ENCODE measurements around the gene FOXD4L3. TPM values are rescaled to one million over a fixed set of nuclear protein-coding genes. Genes with fewer than 3 reads are reported as not detected.
"Not testable (repeated sequence)": the region's sequence is repeated elsewhere in the genome, so short reads cannot be mapped to it uniquely, and the experiment has no call there.

The FOXD4L3 gene
- total RNA-seq, 1 donor from 2014 or later: not detected

DNA sequence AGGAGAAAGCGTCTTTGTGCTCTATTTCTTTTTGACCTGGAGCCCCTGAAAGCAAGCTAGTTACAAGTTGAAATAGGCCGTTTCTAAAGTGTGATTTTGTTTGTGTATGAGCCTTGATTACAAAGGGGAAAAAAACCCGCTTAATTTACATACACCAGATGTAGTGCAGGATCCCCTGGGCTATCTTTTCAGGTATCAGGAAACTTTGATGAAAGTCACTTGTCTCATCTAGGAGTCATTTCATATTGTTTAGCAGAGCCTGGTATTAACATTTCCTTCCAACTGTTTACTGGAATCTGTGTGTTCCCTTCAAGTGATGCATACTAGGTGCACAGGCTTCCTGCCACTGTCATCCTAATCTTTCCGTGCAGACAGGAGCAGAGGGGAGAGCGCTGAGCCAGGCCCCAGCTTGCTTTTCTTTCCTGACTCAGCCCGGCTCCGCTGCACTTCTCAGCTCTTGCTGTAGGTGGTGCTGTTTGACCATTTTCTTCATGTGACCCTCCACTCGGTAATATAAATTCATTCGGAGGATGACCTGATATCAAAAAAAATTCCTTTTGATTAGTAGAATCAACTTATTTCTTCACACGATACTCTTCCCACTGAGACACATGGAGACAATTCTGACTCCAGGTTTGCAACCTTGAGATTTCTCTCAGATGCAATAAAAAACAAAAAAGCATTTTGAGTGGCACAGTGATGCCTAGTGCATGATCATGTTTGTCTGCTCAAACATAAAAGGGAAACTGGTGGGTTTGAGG, 39.8 kb downstream of the FOXD4L3 start:
- intact Hi-C loops (cut with DNase I); DNase-seq: not testable (repeated sequence)
- peak; percentile 93 for ATAC-seq (ENCODE audit: poor library complexity)

DNA sequence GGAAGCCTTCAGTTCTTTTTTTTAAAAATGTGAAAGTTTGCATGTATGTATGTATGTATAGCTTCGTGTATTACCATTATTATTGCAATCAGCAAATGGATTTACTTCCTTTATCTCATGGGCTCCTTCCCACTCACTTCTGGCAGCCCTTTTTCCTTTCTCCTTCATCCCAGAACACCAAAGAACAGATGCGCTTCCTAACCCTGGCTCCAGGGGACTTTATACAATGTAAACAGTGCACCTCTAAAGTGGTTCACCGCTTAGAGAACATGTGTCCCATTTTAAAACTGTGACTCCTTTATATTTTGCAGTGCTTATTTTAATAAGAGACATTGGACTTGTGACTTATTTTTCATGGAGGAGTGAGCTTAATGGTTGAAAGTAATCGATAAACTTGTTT, 40.6 kb downstream of the FOXD4L3 start:
- ATAC-seq (ENCODE audit: poor library complexity); DNase-seq; intact Hi-C loops (cut with DNase I): not testable (repeated sequence)

DNA sequence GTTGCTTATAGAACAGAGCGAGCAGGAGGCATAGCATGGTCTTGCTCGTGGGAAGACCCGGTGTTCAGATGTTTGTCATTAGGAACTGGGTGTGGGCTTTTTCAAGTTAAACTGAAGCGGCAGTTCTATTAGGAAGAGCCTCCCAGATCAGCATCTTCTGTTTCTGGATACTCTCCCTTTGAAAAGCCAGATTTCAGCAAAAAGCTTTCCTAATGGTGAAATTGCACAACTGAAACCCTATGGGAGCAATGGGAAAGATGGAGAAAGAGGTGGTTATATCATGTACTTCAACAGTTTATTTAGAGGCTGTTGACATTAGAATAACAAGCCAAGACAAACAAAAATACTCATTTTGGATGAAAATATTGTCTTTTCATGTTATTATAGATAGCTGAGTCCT, 41.3 kb downstream of the FOXD4L3 start:
- DNase-seq; intact Hi-C loops (cut with DNase I): not testable (repeated sequence)
- peak; percentile 52 for ATAC-seq (ENCODE audit: poor library complexity)

DNA sequence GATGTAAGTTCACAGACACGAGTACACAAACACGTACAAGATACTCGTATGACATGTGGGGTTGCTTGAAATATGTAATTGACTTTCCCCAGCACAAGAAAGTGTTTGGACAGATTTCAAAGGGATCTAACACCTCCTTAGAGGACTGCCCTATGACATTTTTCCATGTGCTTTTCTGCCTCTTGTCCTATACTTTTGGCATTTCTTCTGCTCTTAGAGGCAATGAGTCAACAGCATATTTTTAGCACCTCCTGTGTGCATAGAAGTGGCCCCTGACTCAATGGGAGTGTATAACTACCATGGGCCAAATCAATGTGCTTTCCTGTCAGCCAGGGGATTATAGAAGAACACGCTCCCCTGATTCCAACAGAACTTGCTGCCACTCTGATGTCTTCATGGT, 49.0 kb downstream of the FOXD4L3 start:
- DNase-seq; intact Hi-C loops (cut with DNase I): not testable (repeated sequence)
- ATAC-seq (ENCODE audit: poor library complexity): peak; percentile 11

Other genes with a start within 250 kb of the FOXD4L3 start
- gene ZNG1C, start 60.9 kb upstream of the FOXD4L3 start, total RNA-seq: 15.4 TPM
- gene PGM5, start 53.7 kb downstream of the FOXD4L3 start, total RNA-seq: 157 TPM
- not detected for gene TMEM252, start 238.0 kb downstream of the FOXD4L3 start, total RNA-seq